T-cell (primary cell): Measurements from ENCODE around the gene NCR3LG1. TPM values are rescaled to one million over a fixed set of nuclear protein-coding genes. Genes with fewer than 3 reads are reported as not detected.

ENCODE experiments used
- total RNA-seq, 35 experiments: library from RNA in 6 of 35; stranded (reverse) in 6 of 35; fragments of 120-200 nt in 1 of 35; gene quantifications; one replicate each; pipeline versions ENCODE4 v1.2.1 to v1.2.4 and lab custom pipeline; 2013 to 2026

The NCR3LG1 gene
- total RNA-seq, 5 donors from 2014 or later (not counting 1 experiment from before 2014, with no cell fraction given), result 1.8 to 3.6 (median 2.6) TPM

Other genes with a start within 250 kb of the NCR3LG1 start
- gene PIK3C2A, start 143.8 kb upstream of the NCR3LG1 start, total RNA-seq, result 10 to 100 TPM; 26.3 to 40.6 (median 30.0) TPM
- 100 to 1,000 TPM in 1 of 5 donors, 10 to 100 TPM in 4; 43.6 to 119 (median 67.0) TPM for gene NUCB2, start 75.1 kb upstream of the NCR3LG1 start, total RNA-seq
- gene KCNJ11, start 36.9 kb downstream of the NCR3LG1 start, total RNA-seq, result under 1 TPM in 4 of 5 donors, not detected in 1; 0.33 to 0.63 (median 0.50) TPM
- gene ABCC8, start 125.0 kb downstream of the NCR3LG1 start, total RNA-seq, result not detected
- not detected for gene USH1C, start 192.6 kb downstream of the NCR3LG1 start, total RNA-seq
- not detected for gene OTOG, start 195.5 kb downstream of the NCR3LG1 start, total RNA-seq